ENCODE data around the gene ZNF331. TPM values are rescaled to one million over a fixed set of nuclear protein-coding genes. Genes with fewer than 3 reads are reported as not detected.
"Not testable (repeated sequence)": the region's sequence is repeated elsewhere in the genome, so short reads cannot be mapped to it uniquely, and the experiment has no call there.

The ZNF331 gene
- total RNA-seq (12.8 and 15.6 TPM in 2 replicates), polyA plus RNA-seq (12.3 and 13.5 TPM in 2 replicates)

DNA sequence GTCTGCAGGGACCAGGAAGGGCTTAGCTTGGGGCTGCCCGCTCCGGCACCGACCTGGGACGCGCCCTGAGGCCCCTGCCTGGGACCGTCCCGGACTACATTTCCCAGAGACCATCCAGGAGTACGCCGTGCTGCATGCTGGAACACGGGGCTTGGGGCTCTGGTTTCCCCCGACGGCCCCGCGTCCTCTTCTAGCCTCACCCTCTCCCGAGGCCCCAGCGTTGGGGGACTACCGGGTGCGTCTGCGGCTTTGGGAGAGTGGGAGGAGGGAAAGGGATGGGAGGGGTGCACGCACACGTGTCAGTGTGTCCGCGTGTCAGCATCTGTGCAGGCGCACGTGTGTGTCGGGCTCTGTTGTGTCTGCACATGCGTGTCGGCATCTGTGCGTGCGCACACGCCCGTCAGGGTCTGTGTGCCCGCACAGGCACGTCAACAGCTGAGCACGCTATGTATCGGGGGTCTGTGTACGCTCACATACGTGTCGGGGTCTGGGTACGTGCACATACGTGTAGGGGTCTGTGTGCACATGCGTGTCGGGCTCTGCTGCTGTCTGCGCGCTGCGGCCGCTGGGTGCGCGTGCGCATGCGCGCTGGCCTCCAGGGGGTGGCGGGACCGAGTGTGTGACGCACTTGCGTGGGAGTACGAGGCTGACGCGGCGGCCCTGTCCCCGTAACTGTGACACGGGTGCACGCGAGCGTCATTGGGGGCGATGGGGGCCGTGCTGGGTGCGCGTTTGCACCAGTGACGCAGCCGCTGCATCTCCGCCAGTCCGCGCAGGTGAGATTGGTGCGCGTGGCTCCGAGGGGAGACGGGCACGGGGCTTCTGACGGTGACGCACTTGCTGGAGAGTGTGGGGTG, at the start of gene ZNF331:
Gene ZNF331 (plus strand): TSS at position 625 of the 857 bp plus-strand sequence. CDS start 31,232 bp downstream, outside the sequence.
- WGBS (ENCODE audit: low lambda C conversion rate, missing lambda C conversion rate), result 45% methylated on average over 80 of the region's 81 CpGs
- H3K36me3 ChIP-seq (replicated peaks; ENCODE audit: insufficient read depth, low read depth), result no peaks in the 10 kb centered on the region
- H3K4me3 ChIP-seq, result peak within 1 kb of the TSS; percentile 66
- H3K27me3 ChIP-seq, result no peaks in the 10 kb centered on the region
- H3K27ac ChIP-seq, result peak within 1 kb of the TSS; percentile 93
- peaks cover 6% of the 10 kb centered on the region for H3K4me1 ChIP-seq (ENCODE audit: insufficient read depth)
- no peaks in the 10 kb centered on the region for H4K20me1 ChIP-seq (ENCODE audit: insufficient read depth, poor library complexity, severe bottlenecking)
- TF ChIP-seq EZH2 (IDR thresholded peaks at IDR 0.05; ENCODE audit: borderline replicate concordance), result no peak
- TF ChIP-seq, protein P1, sequence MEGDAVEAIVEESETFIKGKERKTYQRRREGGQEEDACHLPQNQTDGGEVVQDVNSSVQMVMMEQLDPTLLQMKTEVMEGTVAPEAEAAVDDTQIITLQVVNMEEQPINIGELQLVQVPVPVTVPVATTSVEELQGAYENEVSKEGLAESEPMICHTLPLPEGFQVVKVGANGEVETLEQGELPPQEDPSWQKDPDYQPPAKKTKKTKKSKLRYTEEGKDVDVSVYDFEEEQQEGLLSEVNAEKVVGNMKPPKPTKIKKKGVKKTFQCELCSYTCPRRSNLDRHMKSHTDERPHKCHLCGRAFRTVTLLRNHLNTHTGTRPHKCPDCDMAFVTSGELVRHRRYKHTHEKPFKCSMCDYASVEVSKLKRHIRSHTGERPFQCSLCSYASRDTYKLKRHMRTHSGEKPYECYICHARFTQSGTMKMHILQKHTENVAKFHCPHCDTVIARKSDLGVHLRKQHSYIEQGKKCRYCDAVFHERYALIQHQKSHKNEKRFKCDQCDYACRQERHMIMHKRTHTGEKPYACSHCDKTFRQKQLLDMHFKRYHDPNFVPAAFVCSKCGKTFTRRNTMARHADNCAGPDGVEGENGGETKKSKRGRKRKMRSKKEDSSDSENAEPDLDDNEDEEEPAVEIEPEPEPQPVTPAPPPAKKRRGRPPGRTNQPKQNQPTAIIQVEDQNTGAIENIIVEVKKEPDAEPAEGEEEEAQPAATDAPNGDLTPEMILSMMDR (IDR thresholded peaks at IDR 0.05; ENCODE audit: poor library complexity), result peak; percentile 30
- H3K79me2 ChIP-seq, result peaks cover 10% of the 10 kb centered on the region
- peak within 1 kb of the TSS; percentile 81 for H2AFZ ChIP-seq
- no peaks in the 10 kb centered on the region for H3K9me3 ChIP-seq (ENCODE audit: low read depth)
- no peaks in the 10 kb centered on the region for H3K9me2 ChIP-seq (replicated peaks; ENCODE audit: insufficient read depth)
- peak within 1 kb of the TSS; percentile 77 for H3K4me2 ChIP-seq
- DNase-seq (ENCODE audit: low spot score), result peak; percentile 86

GRCh38 chr19:53492153-53492552, 45.8 kb upstream of the ZNF331 start:
- H3K27ac ChIP-seq, result no peak overlapping the region
- no peaks in the 10 kb centered on the region for H3K27me3 ChIP-seq
- H3K9me3 ChIP-seq (ENCODE audit: low read depth), result peaks cover 30% of the 10 kb centered on the region
- H3K4me1 ChIP-seq (ENCODE audit: insufficient read depth), result no peaks in the 10 kb centered on the region
- no peak overlapping the region for H3K4me3 ChIP-seq
- no peak overlapping the region for H3K4me2 ChIP-seq
- H4K20me1 ChIP-seq (ENCODE audit: insufficient read depth, poor library complexity, severe bottlenecking), result no peaks in the 10 kb centered on the region
- 98% methylated on average over 5 of the region's 5 CpGs for WGBS (ENCODE audit: low lambda C conversion rate, missing lambda C conversion rate)
- no peaks in the 10 kb centered on the region for H3K79me2 ChIP-seq
- no peaks in the 10 kb centered on the region for H3K9me2 ChIP-seq (replicated peaks; ENCODE audit: insufficient read depth)
- TF ChIP-seq EZH2phosphoT487 (IDR thresholded peaks at IDR 0.05; ENCODE audit: low read depth, severe bottlenecking, unreplicated experiment) (no peak), EZH2 (IDR thresholded peaks at IDR 0.05; ENCODE audit: borderline replicate concordance) (no peak)
- TF ChIP-seq, protein P1 (IDR thresholded peaks at IDR 0.05; ENCODE audit: poor library complexity), result no peak
- H3K36me3 ChIP-seq (replicated peaks; ENCODE audit: insufficient read depth, low read depth), result peaks cover 21% of the 10 kb centered on the region
- H2AFZ ChIP-seq, result no peak overlapping the region
- no peak for DNase-seq (ENCODE audit: low spot score)

DNA sequence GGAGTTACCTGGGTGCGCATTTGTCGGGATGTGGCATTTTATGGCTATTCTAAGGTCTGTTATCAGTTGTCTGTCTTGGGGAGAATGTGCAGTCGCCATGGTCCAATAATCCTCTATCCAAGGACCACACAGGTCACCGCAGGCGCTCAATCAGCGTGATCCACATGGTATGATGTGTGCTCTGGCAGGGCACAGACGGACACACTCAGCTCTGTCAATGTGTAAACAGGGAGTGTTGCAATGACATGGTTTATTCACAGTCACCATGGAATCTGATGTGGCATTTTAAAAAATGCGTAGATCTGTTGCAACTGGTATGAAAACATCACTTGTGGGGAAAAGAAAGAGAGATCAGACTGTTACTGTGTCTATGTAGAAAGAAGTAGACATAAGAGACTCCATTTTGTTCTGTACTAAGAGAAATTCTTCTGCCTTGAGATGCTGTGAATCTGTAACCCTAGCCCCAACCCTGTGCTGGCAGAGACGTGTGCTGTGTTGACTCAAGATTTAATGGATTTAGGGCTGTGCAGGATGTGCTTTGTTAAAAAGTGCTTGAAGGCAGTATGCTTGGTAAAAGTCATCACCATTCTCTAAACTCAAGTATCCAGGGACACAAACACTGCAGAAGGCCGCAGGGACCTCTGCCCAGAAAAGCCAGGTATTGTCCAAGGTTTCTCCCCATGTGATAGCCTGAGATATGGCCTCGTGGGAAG, 40.5 kb upstream of the ZNF331 start:
- H3K27me3 ChIP-seq; H3K4me1 ChIP-seq (ENCODE audit: insufficient read depth); H3K9me3 ChIP-seq (ENCODE audit: low read depth); H2AFZ ChIP-seq; H3K36me3 ChIP-seq (replicated peaks; ENCODE audit: insufficient read depth, low read depth); H4K20me1 ChIP-seq (ENCODE audit: insufficient read depth, poor library complexity, severe bottlenecking); H3K79me2 ChIP-seq; H3K9me2 ChIP-seq (replicated peaks; ENCODE audit: insufficient read depth); H3K4me3 ChIP-seq: not testable (repeated sequence)
- peak overlapping the region; percentile 90 for H3K27ac ChIP-seq
- H3K4me2 ChIP-seq, result peak overlapping the region; percentile 55
- peak; percentile 59 for DNase-seq (ENCODE audit: low spot score)
- 23% methylated on average over 11 of the region's 11 CpGs for WGBS (ENCODE audit: low lambda C conversion rate, missing lambda C conversion rate)

DNA sequence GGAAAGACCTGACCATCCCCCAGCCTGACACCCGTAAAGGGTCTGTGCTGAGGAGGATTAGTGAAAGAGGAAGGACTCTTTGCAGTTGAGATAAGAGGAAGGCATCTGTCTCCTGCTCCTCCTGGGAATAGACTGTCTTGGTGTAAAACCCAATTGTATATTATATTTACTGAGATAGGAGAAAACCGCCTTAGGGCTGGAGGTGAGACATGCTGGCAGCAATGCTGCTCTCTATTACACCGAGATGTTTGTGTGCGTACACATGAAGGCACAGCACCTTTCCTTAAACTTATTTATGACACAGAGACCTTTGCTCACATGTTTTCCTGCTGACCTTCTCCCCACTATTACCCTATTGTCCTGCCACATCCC, 39.9 kb upstream of the ZNF331 start:
- 27% methylated on average over 4 of the region's 4 CpGs for WGBS (ENCODE audit: low lambda C conversion rate, missing lambda C conversion rate)
- H3K79me2 ChIP-seq; H3K36me3 ChIP-seq (replicated peaks; ENCODE audit: insufficient read depth, low read depth); H4K20me1 ChIP-seq (ENCODE audit: insufficient read depth, poor library complexity, severe bottlenecking); DNase-seq (ENCODE audit: low spot score); H2AFZ ChIP-seq; H3K9me3 ChIP-seq (ENCODE audit: low read depth); H3K27me3 ChIP-seq; H3K4me1 ChIP-seq (ENCODE audit: insufficient read depth); H3K4me3 ChIP-seq; H3K9me2 ChIP-seq (replicated peaks; ENCODE audit: insufficient read depth): not testable (repeated sequence)
- Histone ChIP-seq H3K4me2 (peak overlapping the region; percentile 55), H3K27ac (peak overlapping the region; percentile 90)

GRCh38 chr19:53503151-53503550, 34.8 kb upstream of the ZNF331 start:
- not testable (repeated sequence) for H2AFZ ChIP-seq; H3K9me2 ChIP-seq (replicated peaks; ENCODE audit: insufficient read depth)

DNA sequence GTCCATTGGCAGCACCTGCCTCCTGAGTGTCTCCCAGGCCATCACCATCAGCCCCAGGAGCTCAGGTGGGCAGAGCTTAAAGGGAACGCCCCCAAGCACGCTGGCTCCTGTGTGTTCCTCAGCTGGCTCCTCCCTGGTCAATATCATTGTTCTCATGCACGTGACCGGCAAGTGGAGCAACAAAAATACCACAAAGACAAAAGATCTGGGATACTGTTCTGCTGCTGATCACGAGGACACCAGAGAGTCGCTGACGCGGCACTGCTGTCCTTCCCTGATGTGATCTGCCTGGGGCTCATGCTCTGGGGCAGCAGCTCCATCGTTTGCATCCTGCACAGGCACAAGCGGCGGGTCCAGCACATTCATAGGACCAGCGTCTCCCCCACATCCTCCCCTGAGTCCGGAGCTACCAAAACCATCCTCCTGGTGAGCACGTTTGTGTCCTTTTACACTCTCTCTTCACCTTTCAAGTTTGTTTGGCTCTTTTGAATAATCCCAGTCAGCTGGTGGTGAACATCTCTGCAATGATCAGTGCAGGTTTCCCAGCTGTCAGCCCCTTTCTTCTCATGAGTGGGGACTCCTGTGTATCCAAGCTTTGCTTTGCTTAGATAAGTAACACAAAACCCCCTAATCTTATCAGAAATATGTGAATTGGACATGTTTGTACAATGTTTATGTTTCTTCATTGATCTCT, 34.1 kb upstream of the ZNF331 start:
- H3K9me2 ChIP-seq (replicated peaks; ENCODE audit: insufficient read depth); DNase-seq (ENCODE audit: low spot score); H4K20me1 ChIP-seq (ENCODE audit: insufficient read depth, poor library complexity, severe bottlenecking); H3K79me2 ChIP-seq; H3K4me3 ChIP-seq; H3K36me3 ChIP-seq (replicated peaks; ENCODE audit: insufficient read depth, low read depth); H2AFZ ChIP-seq; H3K9me3 ChIP-seq (ENCODE audit: low read depth); H3K27ac ChIP-seq; H3K4me2 ChIP-seq; H3K27me3 ChIP-seq: not testable (repeated sequence)
- 10% methylated on average over 8 of the region's 14 CpGs for WGBS (ENCODE audit: low lambda C conversion rate, missing lambda C conversion rate)
- H3K4me1 ChIP-seq (ENCODE audit: insufficient read depth), result peaks cover 22% of the 10 kb centered on the region

More at GRCh38 chr19:53503151-53503550, 34.8 kb upstream of the ZNF331 start:
- H3K9me3 ChIP-seq (ENCODE audit: low read depth); H3K36me3 ChIP-seq (replicated peaks; ENCODE audit: insufficient read depth, low read depth); H3K4me3 ChIP-seq; H3K27me3 ChIP-seq; DNase-seq (ENCODE audit: low spot score); H3K79me2 ChIP-seq; H4K20me1 ChIP-seq (ENCODE audit: insufficient read depth, poor library complexity, severe bottlenecking): not testable (repeated sequence)
- 45% methylated on average over 7 of the region's 7 CpGs for WGBS (ENCODE audit: low lambda C conversion rate, missing lambda C conversion rate)
- peaks cover 22% of the 10 kb centered on the region for H3K4me1 ChIP-seq (ENCODE audit: insufficient read depth)
- peak overlapping the region; percentile 46 for H3K27ac ChIP-seq
- H3K4me2 ChIP-seq, result peak overlapping the region; percentile 64
